HFFc6 (cell line): Measurements from ENCODE around the gene PKHD1. TPM values are rescaled to one million over a fixed set of nuclear protein-coding genes. Genes with fewer than 3 reads are reported as not detected.

ENCODE experiments used
- DNase-seq: peaks from one replicate; pipeline ENCODE4 v3.0.0-alpha.2; 2018
- H3K27ac Mint-ChIP-seq: 2 replicates; pipeline ENCODE4 v1.8.0; 2020; ENCODE audit warnings: mild to moderate bottlenecking, mixed read lengths
- H3K27me3 Mint-ChIP-seq: 2 replicates; pipeline ENCODE4 v1.8.0; 2021; ENCODE audit warnings: mild to moderate bottlenecking, moderate library complexity, mixed read lengths; ENCODE audit not compliant: insufficient read depth
- H3K36me3 Mint-ChIP-seq: 2 replicates; pipeline ENCODE4 v1.8.0; 2021; ENCODE audit warnings: low read depth, mixed read lengths
- H3K4me1 Mint-ChIP-seq: 2 replicates; pipeline ENCODE4 v1.8.0; 2020; ENCODE audit warnings: low read depth, mixed read lengths
- H3K4me3 Mint-ChIP-seq: 2 replicates; pipeline ENCODE4 v1.8.0; 2020; ENCODE audit warnings: mild to moderate bottlenecking, moderate library complexity, mixed read lengths
- H3K9me3 Mint-ChIP-seq: 2 replicates; pipeline ENCODE4 v1.8.0; 2020; ENCODE audit warnings: mild to moderate bottlenecking, mixed read lengths
- total RNA-seq, 6 experiments: library from RNA; stranded (reverse); fragmentation: NEBNext Ultra II Directional; extraction: Animal tissue kit (Norgen Biotek cat#: 25700); gene quantifications; 2 replicates in 1 of 6; 3 replicates in 5 of 6; pipeline ENCODE4 v1.2.3, GENCODE V29; 2021
- TF ChIP-seq, protein P1 (sequence below): fragments of 200-600 bp; sonication (generic); IDR thresholded peaks from 2 replicates; pipeline ENCODE4 v1.5.0; 2021; ENCODE audit warnings: antibody characterized with exemption, mild to moderate bottlenecking

The PKHD1 gene
- total RNA-seq, 6 experiments from 2014 or later = not detected

GRCh38 chr6:52010806-52011205 is 76.6 kb downstream of the PKHD1 start:
- H3K9me3 Mint-ChIP-seq = no peaks in the 10 kb centered on the region
- TF ChIP-seq, protein P1, sequence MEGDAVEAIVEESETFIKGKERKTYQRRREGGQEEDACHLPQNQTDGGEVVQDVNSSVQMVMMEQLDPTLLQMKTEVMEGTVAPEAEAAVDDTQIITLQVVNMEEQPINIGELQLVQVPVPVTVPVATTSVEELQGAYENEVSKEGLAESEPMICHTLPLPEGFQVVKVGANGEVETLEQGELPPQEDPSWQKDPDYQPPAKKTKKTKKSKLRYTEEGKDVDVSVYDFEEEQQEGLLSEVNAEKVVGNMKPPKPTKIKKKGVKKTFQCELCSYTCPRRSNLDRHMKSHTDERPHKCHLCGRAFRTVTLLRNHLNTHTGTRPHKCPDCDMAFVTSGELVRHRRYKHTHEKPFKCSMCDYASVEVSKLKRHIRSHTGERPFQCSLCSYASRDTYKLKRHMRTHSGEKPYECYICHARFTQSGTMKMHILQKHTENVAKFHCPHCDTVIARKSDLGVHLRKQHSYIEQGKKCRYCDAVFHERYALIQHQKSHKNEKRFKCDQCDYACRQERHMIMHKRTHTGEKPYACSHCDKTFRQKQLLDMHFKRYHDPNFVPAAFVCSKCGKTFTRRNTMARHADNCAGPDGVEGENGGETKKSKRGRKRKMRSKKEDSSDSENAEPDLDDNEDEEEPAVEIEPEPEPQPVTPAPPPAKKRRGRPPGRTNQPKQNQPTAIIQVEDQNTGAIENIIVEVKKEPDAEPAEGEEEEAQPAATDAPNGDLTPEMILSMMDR = no peak
- H3K4me3 Mint-ChIP-seq = no peak overlapping the region
- H3K36me3 Mint-ChIP-seq = no peaks in the 10 kb centered on the region
- H3K27me3 Mint-ChIP-seq = peaks cover 3% of the 10 kb centered on the region; the same call in 1 of the 2 replicates
- H3K27ac Mint-ChIP-seq = no peak overlapping the region
- DNase-seq = no peak
- no peaks in the 10 kb centered on the region for H3K4me1 Mint-ChIP-seq

DNA sequence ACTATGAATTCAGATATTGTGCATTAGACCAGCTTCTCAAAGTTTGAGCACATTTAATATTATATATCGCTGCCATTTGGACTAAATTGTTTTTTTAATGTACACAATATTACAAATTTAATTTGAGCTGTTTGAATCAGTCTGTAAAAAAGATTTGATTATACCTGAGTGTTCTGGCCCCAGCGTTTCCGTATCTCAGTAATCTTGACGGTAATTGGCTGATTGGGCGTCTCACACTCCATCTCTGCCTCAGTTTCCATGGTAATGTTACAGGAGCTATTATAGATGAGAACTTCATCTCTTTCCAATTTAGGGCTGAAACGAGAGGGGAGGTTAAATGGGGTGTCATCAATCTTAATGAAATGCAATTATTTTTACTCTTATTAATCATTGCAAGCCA is 77.3 kb downstream of the PKHD1 start:
- peaks cover 3% of the 10 kb centered on the region; the same call in 1 of the 2 replicates for H3K27me3 Mint-ChIP-seq
- H3K4me3 Mint-ChIP-seq = no peak overlapping the region
- no peak overlapping the region for H3K27ac Mint-ChIP-seq
- no peaks in the 10 kb centered on the region for H3K4me1 Mint-ChIP-seq
- no peaks in the 10 kb centered on the region for H3K36me3 Mint-ChIP-seq
- no peak for DNase-seq
- TF ChIP-seq, protein P1 = no peak
- no peaks in the 10 kb centered on the region for H3K9me3 Mint-ChIP-seq

DNA sequence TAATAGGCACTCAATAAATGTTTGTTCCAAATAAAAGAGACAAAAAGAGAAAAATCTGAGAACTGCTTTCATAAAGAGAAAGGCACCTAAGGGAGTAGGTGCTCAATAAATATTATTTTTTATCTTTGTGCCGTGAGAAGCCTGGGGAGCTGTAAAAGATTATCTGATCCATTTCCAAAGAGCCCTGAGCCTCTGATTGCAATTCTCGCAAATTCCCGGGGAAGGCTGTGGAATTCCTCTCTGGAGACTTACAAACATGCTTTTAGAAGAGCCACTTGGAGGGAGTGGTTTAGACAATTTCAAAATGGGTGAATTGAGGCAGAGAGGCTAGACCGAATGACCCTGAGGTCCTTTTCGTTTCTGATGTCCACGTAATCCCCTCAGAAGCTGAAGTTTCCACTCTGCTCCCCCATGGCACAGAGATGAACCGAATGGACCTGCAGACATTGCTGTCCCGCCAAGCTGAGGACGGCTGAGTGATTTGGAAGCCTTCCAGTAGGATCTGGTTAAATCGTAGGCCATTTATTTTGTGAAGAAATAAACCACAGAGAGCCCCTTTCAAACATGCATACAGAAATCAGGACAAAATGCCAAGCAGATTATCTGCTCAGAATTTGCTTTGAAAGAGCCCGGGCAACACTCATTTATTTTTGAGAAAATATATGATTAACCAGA is 77.8 kb downstream of the PKHD1 start:
- Mint-ChIP-seq H3K27me3 (peaks cover 3% of the 10 kb centered on the region; the same call in 1 of the 2 replicates), H3K36me3 (no peaks in the 10 kb centered on the region), H3K27ac (no peak overlapping the region), H3K9me3 (no peaks in the 10 kb centered on the region), H3K4me1 (no peaks in the 10 kb centered on the region), H3K4me3 (no peak overlapping the region)
- DNase-seq = no peak
- TF ChIP-seq, protein P1 = no peak

DNA sequence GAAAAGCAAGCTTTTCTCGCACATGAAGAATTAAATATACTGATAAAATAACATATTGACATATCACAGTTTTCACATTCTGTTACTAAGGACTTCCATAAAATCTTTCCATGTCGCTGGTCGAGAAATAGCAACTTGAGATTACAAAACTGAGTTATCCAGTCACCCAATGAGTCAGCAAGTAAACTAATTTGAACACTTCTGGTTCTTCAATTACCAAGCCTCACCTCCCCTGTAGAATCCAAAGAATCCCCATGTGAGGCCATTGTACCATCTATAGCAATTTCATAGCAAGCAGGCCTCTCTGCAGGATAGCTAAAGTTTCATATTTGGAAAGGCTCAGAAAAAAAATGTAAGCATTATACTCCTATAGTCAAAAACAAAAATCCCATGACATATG is 87.3 kb downstream of the PKHD1 start:
- peaks cover 6% of the 10 kb centered on the region for H3K9me3 Mint-ChIP-seq
- no peaks in the 10 kb centered on the region for H3K4me1 Mint-ChIP-seq
- peaks cover 1% of the 10 kb centered on the region; the same call in 1 of the 2 replicates for H3K27me3 Mint-ChIP-seq
- TF ChIP-seq, protein P1 = no peak
- no peak for DNase-seq
- H3K36me3 Mint-ChIP-seq = no peaks in the 10 kb centered on the region
- H3K27ac Mint-ChIP-seq = no peak overlapping the region
- H3K4me3 Mint-ChIP-seq = no peak overlapping the region

DNA sequence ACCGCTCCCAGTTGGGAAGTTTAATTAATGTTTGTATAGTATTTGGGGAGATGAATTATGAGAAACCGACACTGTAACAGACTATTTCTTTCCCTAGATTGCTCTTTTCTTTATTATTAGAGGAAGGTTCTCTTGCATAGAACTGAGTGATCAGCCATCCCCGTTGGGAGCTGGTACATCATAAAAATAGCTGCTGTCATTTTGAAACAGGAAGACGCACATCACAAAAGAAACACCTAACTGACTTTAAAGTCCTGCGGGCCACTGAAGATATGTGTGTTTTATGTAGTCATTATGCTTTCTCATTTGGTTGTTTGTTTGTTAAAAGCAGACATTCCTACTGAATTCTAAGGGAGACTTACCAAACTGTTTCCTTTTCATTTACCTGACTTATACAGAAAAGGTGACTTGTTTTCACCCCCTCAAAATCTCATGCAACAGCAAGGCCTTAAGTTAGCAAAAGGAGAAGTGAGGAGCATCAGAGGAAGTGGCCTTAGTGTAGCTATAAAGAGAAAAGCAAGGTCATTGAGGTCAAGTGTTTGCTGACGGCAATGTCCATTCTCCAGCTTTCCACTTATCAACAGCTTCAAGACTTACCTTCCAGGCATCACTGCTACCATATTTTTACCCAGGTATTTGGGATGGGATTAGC is 91.0 kb downstream of the PKHD1 start:
- Mint-ChIP-seq H3K27ac (no peak overlapping the region), H3K4me1 (no peaks in the 10 kb centered on the region)
- no peak for DNase-seq

More for the DNA sequence above, 91.0 kb downstream of the PKHD1 start:
- TF ChIP-seq, protein P1 = no peak
- Mint-ChIP-seq H3K27me3 (peaks cover 1% of the 10 kb centered on the region; the same call in 1 of the 2 replicates), H3K9me3 (peaks cover 15% of the 10 kb centered on the region), H3K4me3 (no peak overlapping the region), H3K36me3 (no peaks in the 10 kb centered on the region)
